ENCODE data around the gene HIP1R.
"Not testable (repeated sequence)": the region's sequence is repeated elsewhere in the genome, so short reads cannot be mapped to it uniquely, and the experiment has no call there.

Gene HIP1R

GRCh38 chr12:122834921-122835749, at the start of gene HIP1R:
Gene HIP1R, plus strand, starts transcription at chr12:122835457. Its CDS starts 94 bp downstream, at chr12:122835551.
- DNase-seq, result no peak

GRCh38 chr12:122785503-122785902, 49.8 kb upstream of the HIP1R start:
- no peak for DNase-seq

- DNase-seq, result no peak
Observed at GRCh38 chr12:122788387-122788786, 46.9 kb upstream of the HIP1R start.

- DNase-seq, result no peak
Observed at GRCh38 chr12:122789637-122790036, 45.6 kb upstream of the HIP1R start.

- DNase-seq, result no peak
Observed at GRCh38 chr12:122790393-122791075, 44.7 kb upstream of the HIP1R start.

GRCh38 chr12:122793685-122794106, 41.6 kb upstream of the HIP1R start:
- DNase-seq, result no peak

- DNase-seq, result no peak
Observed at GRCh38 chr12:122795807-122796206, 39.5 kb upstream of the HIP1R start.

GRCh38 chr12:122799641-122800243, 35.5 kb upstream of the HIP1R start:
- DNase-seq, result no peak

- no peak for DNase-seq
Observed at GRCh38 chr12:122803937-122804336, 31.3 kb upstream of the HIP1R start.

GRCh38 chr12:122804957-122805356, 30.3 kb upstream of the HIP1R start:
- DNase-seq, result not testable (repeated sequence)

GRCh38 chr12:122807651-122808050, 27.6 kb upstream of the HIP1R start:
- DNase-seq, result no peak

- DNase-seq, result no peak
Observed at GRCh38 chr12:122811777-122812176, 23.5 kb upstream of the HIP1R start.

GRCh38 chr12:122813310-122813713, 21.9 kb upstream of the HIP1R start:
- no peak for DNase-seq

GRCh38 chr12:122819209-122819785, 16.0 kb upstream of the HIP1R start:
- no peak for DNase-seq

GRCh38 chr12:122820138-122820537, 15.1 kb upstream of the HIP1R start:
- no peak for DNase-seq

GRCh38 chr12:122820838-122821271, 14.4 kb upstream of the HIP1R start:
- DNase-seq, result no peak

GRCh38 chr12:122823429-122823828, 11.8 kb upstream of the HIP1R start:
- no peak for DNase-seq

- no peak for DNase-seq
Observed at GRCh38 chr12:122825773-122826724, 9.2 kb upstream of the HIP1R start.

- DNase-seq, result no peak
Observed at GRCh38 chr12:122827258-122827657, 8.0 kb upstream of the HIP1R start.

- DNase-seq, result no peak
Observed at GRCh38 chr12:122830517-122831214, 4.6 kb upstream of the HIP1R start.

- no peak for DNase-seq
Observed at GRCh38 chr12:122834104-122834920, 945 bp upstream of the HIP1R start.
